ENCODE measurements around the gene OSBPL10. TPM values are rescaled to one million over a fixed set of nuclear protein-coding genes. Genes with fewer than 3 reads are reported as not detected.

Gene OSBPL10
- total RNA-seq, 1 donor, result 7.6 TPM

DNA sequence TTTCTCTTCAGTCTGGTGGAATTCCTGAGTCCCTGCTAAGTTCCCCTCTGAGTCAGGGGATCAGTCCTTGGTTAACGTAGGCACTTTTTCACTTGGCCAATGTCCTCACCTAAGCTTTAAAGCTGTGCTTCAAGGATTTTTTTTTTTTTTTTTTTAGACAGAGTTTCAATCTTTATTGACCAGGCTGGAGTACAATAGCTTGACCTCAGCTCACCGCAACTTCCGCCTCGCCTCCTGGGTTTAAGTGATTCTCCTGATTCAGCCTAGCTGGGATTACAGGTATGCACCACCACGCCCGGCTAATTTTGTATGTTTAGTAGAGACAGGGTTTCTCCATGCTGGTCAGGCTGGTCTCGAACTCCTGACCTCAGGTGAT, 228.0 kb downstream of the OSBPL10 start:
- Histone ChIP-seq H3K9me3 (ENCODE audit: low read depth, low read length) (no peaks in the 10 kb centered on the region), H3K4me1 (ENCODE audit: insufficient read depth, low read length) (no peaks in the 10 kb centered on the region), H3K4me3 (ENCODE audit: low read length) (no peak overlapping the region), H3K27me3 (ENCODE audit: insufficient read depth, low read length) (no peaks in the 10 kb centered on the region)

DNA sequence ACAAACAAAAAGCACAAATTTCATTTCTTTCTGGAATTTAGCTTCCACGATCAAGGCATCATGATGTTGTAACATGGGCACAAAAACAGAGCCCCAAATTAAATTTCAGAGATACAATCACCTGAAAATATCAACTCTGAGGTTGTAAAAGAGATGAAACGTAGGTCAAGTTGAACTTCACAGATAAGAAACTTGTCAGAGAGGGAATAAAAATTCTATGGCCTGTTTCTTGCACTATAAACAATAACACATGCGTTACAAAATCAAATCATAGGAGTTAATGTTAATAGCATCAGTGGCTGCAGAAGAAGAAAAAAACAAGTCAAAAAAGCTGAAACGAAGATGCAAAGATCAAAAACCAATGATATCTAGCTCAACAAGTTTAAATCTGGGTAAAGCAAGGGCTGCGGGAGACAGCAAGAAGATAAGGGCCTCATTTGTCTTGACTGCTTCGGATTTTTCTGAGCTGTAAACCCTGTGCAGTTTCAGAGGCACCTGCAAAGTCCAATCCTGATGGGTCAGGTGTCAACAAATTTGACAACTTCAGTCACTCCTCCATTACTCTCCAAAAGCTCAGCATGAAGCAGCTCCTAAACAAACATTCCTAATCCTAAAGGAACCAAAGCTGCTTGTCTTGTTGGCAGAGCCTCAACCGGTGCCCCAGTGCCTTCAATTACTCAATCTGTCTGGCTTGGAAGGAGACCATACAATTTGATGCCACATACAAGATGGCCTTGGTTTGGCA, 228.6 kb downstream of the OSBPL10 start:
- Histone ChIP-seq H3K4me1 (ENCODE audit: insufficient read depth, low read length) (no peaks in the 10 kb centered on the region), H3K27me3 (ENCODE audit: insufficient read depth, low read length) (no peaks in the 10 kb centered on the region), H3K4me3 (ENCODE audit: low read length) (no peak overlapping the region), H3K9me3 (ENCODE audit: low read depth, low read length) (no peaks in the 10 kb centered on the region)

GRCh38 chr3:31750341-31750740, 230.7 kb downstream of the OSBPL10 start:
- Histone ChIP-seq H3K4me1 (ENCODE audit: insufficient read depth, low read length) (no peaks in the 10 kb centered on the region), H3K27me3 (ENCODE audit: insufficient read depth, low read length) (no peaks in the 10 kb centered on the region), H3K9me3 (ENCODE audit: low read depth, low read length) (no peaks in the 10 kb centered on the region), H3K4me3 (ENCODE audit: low read length) (no peak overlapping the region)

GRCh38 chr3:31748933-31749295, 232.1 kb downstream of the OSBPL10 start:
- Histone ChIP-seq H3K4me3 (ENCODE audit: low read length) (no peak overlapping the region), H3K4me1 (ENCODE audit: insufficient read depth, low read length) (no peaks in the 10 kb centered on the region), H3K27me3 (ENCODE audit: insufficient read depth, low read length) (no peaks in the 10 kb centered on the region), H3K9me3 (ENCODE audit: low read depth, low read length) (no peaks in the 10 kb centered on the region)

DNA sequence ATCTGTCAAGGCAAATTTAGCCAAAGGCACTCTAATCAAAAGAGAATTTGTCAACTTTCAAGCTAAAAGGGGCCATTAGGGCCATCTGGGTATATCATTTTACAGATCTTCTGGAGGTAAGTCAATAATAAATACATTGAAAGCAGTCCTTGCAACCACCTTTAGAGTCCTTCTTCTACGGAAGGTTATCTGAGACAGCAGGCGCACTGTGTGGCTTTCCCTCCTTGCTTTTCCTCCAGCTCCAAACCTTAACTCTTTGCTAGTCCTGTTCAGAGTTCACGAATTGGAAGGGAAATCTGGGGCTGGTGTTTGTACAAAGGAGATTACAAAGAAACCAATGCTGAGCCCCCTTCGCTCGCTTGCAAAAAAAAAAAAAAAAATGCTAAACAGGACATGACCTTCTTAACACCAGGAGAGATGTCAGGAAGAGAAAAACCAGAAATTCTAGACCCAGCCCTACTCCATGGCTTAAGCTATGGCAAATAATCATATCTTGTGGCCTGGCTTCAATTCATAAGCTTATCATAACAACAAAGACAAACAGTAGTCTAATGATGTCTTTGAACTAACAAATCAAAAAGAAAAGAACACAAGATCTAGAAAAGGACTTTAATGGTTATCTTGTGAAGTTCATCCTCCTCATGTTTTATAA, 232.7 kb downstream of the OSBPL10 start:
- no peak overlapping the region for H3K4me3 ChIP-seq (ENCODE audit: low read length)
- no peaks in the 10 kb centered on the region for H3K9me3 ChIP-seq (ENCODE audit: low read depth, low read length)
- H3K27me3 ChIP-seq (ENCODE audit: insufficient read depth, low read length), result no peaks in the 10 kb centered on the region
- H3K4me1 ChIP-seq (ENCODE audit: insufficient read depth, low read length), result no peaks in the 10 kb centered on the region

GRCh38 chr3:31747785-31748184, 233.3 kb downstream of the OSBPL10 start:
- no peaks in the 10 kb centered on the region for H3K9me3 ChIP-seq (ENCODE audit: low read depth, low read length)
- H3K4me1 ChIP-seq (ENCODE audit: insufficient read depth, low read length), result no peaks in the 10 kb centered on the region
- no peaks in the 10 kb centered on the region for H3K27me3 ChIP-seq (ENCODE audit: insufficient read depth, low read length)
- H3K4me3 ChIP-seq (ENCODE audit: low read length), result no peak overlapping the region

GRCh38 chr3:31744913-31745312, 236.1 kb downstream of the OSBPL10 start:
- no peaks in the 10 kb centered on the region for H3K9me3 ChIP-seq (ENCODE audit: low read depth, low read length)
- H3K4me1 ChIP-seq (ENCODE audit: insufficient read depth, low read length), result no peaks in the 10 kb centered on the region
- H3K27me3 ChIP-seq (ENCODE audit: insufficient read depth, low read length), result no peaks in the 10 kb centered on the region
- H3K4me3 ChIP-seq (ENCODE audit: low read length), result no peak overlapping the region

- Histone ChIP-seq H3K4me1 (ENCODE audit: insufficient read depth, low read length) (no peaks in the 10 kb centered on the region), H3K27me3 (ENCODE audit: insufficient read depth, low read length) (no peaks in the 10 kb centered on the region), H3K9me3 (ENCODE audit: low read depth, low read length) (no peaks in the 10 kb centered on the region), H3K4me3 (ENCODE audit: low read length) (no peak overlapping the region)
These were observed 237.6 kb downstream of the OSBPL10 start for GRCh38 chr3:31743331-31744089.

- Histone ChIP-seq H3K9me3 (ENCODE audit: low read depth, low read length) (no peaks in the 10 kb centered on the region), H3K4me1 (ENCODE audit: insufficient read depth, low read length) (no peaks in the 10 kb centered on the region), H3K27me3 (ENCODE audit: insufficient read depth, low read length) (no peaks in the 10 kb centered on the region), H3K4me3 (ENCODE audit: low read length) (no peak overlapping the region)
These were observed 240.7 kb downstream of the OSBPL10 start for GRCh38 chr3:31740397-31740796.

- H3K9me3 ChIP-seq (ENCODE audit: low read depth, low read length), result no peaks in the 10 kb centered on the region
- no peaks in the 10 kb centered on the region for H3K4me1 ChIP-seq (ENCODE audit: insufficient read depth, low read length)
- no peaks in the 10 kb centered on the region for H3K27me3 ChIP-seq (ENCODE audit: insufficient read depth, low read length)
- H3K4me3 ChIP-seq (ENCODE audit: low read length), result no peak overlapping the region
These were observed 242.7 kb downstream of the OSBPL10 start for GRCh38 chr3:31738412-31738811.

DNA sequence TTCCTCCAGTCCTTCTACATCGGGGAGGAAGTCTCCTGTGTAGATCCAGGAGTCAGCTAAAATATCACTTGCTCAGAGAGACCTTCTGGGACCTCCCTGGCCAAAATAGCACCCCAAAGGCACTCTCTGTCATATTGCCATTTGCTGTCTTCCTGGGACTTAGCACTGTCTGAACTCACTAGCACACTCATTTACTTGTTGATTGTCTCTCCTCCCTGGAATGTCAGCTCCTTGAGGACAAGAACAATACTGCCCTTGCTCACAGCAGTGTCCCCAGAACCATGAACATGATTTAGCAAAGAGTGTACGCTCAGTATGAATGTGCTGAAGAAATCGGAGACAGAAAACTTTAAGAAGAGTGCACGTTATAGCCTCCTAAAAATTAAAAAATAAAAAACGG, 245.4 kb downstream of the OSBPL10 start:
- no peaks in the 10 kb centered on the region for H3K4me1 ChIP-seq (ENCODE audit: insufficient read depth, low read length)
- no peak overlapping the region for H3K4me3 ChIP-seq (ENCODE audit: low read length)
- H3K9me3 ChIP-seq (ENCODE audit: low read depth, low read length), result no peaks in the 10 kb centered on the region
- no peaks in the 10 kb centered on the region for H3K27me3 ChIP-seq (ENCODE audit: insufficient read depth, low read length)

DNA sequence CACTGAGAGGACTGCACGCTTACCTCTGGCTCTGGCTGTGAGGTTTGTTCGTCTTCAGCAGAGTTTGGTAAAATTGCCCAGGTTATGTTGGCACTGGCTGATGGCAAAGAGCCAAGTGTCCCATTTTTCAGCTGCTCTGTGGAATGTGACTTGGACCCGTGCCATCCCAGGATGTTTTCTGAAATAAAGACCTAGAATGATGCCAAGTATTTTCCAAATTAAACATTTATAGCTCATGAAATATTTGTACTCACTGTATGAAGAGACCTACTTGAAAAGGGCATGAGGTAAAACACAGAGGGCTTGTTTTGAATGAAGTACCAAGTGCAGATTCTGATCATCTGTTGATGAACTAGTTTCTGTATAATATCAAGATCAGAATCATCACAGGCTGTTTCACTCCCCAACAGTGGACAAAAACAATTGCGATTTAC, 247.8 kb downstream of the OSBPL10 start:
- Histone ChIP-seq H3K4me1 (ENCODE audit: insufficient read depth, low read length) (no peaks in the 10 kb centered on the region), H3K27me3 (ENCODE audit: insufficient read depth, low read length) (no peaks in the 10 kb centered on the region), H3K9me3 (ENCODE audit: low read depth, low read length) (no peaks in the 10 kb centered on the region), H3K4me3 (ENCODE audit: low read length) (no peak overlapping the region)

- H3K9me3 ChIP-seq (ENCODE audit: low read depth, low read length), result no peaks in the 10 kb centered on the region
- no peak overlapping the region for H3K4me3 ChIP-seq (ENCODE audit: low read length)
- no peaks in the 10 kb centered on the region for H3K4me1 ChIP-seq (ENCODE audit: insufficient read depth, low read length)
- no peaks in the 10 kb centered on the region for H3K27me3 ChIP-seq (ENCODE audit: insufficient read depth, low read length)
These were observed 248.5 kb downstream of the OSBPL10 start for GRCh38 chr3:31732548-31732947.

- H3K4me3 ChIP-seq (ENCODE audit: low read length), result no peak overlapping the region
These were observed 251.5 kb downstream of the OSBPL10 start for GRCh38 chr3:31729573-31729972.

GRCh38 chr3:31729082-31729481, 252.0 kb downstream of the OSBPL10 start:
- no peaks in the 10 kb centered on the region for H3K4me1 ChIP-seq (ENCODE audit: insufficient read depth, low read length)
- H3K4me3 ChIP-seq (ENCODE audit: low read length), result no peak overlapping the region
- H3K9me3 ChIP-seq (ENCODE audit: low read depth, low read length), result no peaks in the 10 kb centered on the region
- H3K27me3 ChIP-seq (ENCODE audit: insufficient read depth, low read length), result no peaks in the 10 kb centered on the region

More at GRCh38 chr3:31729573-31729972, 251.5 kb downstream of the OSBPL10 start:
- Histone ChIP-seq H3K9me3 (ENCODE audit: low read depth, low read length) (no peaks in the 10 kb centered on the region), H3K4me1 (ENCODE audit: insufficient read depth, low read length) (no peaks in the 10 kb centered on the region), H3K27me3 (ENCODE audit: insufficient read depth, low read length) (no peaks in the 10 kb centered on the region)
